IPS DF 4.7 (cell line): ENCODE results near the gene FAM20A.
"Not testable (repeated sequence)": the region's sequence is repeated elsewhere in the genome, so short reads cannot be mapped to it uniquely, and the experiment has no call there.

Source experiments
- DNase-seq: peaks from one replicate; pipeline ENCODE4 v3.0.0-alpha.2; 2013; ENCODE audit warnings: low spot score; ENCODE audit errors: extremely low read depth

The FAM20A gene

GRCh38 chr17:68589086-68589485 lies 12.1 kb downstream of the FAM20A start:
- no peak for DNase-seq

- DNase-seq, result no peak
Measured at GRCh38 chr17:68588362-68588761, 12.8 kb downstream of the FAM20A start.

GRCh38 chr17:68587847-68588246 lies 13.3 kb downstream of the FAM20A start:
- no peak for DNase-seq

GRCh38 chr17:68587026-68587425 lies 14.1 kb downstream of the FAM20A start:
- no peak for DNase-seq

- no peak for DNase-seq
Measured at GRCh38 chr17:68585643-68586042, 15.5 kb downstream of the FAM20A start.

- DNase-seq, result no peak
Measured at GRCh38 chr17:68584581-68585303, 16.4 kb downstream of the FAM20A start.

GRCh38 chr17:68582867-68583266 lies 18.3 kb downstream of the FAM20A start:
- DNase-seq, result not testable (repeated sequence)

GRCh38 chr17:68581863-68582645 lies 19.1 kb downstream of the FAM20A start:
- DNase-seq, result no peak

- no peak for DNase-seq
Measured at GRCh38 chr17:68580236-68580770, 20.9 kb downstream of the FAM20A start.

GRCh38 chr17:68579194-68579927 lies 21.8 kb downstream of the FAM20A start:
- no peak for DNase-seq

GRCh38 chr17:68578236-68578635 lies 22.9 kb downstream of the FAM20A start:
- DNase-seq, result no peak

GRCh38 chr17:68577497-68577821 lies 23.7 kb downstream of the FAM20A start:
- DNase-seq, result no peak

GRCh38 chr17:68576811-68577496 lies 24.2 kb downstream of the FAM20A start:
- no peak for DNase-seq

- no peak for DNase-seq
Measured at GRCh38 chr17:68576137-68576536, 25.0 kb downstream of the FAM20A start.

GRCh38 chr17:68573338-68573737 lies 27.8 kb downstream of the FAM20A start:
- no peak for DNase-seq

GRCh38 chr17:68572138-68572842 lies 28.9 kb downstream of the FAM20A start:
- no peak for DNase-seq

- DNase-seq, result no peak
Measured at GRCh38 chr17:68570526-68570925, 30.6 kb downstream of the FAM20A start.

- DNase-seq, result no peak
Measured at GRCh38 chr17:68569346-68569745, 31.8 kb downstream of the FAM20A start.

- DNase-seq, result no peak
Measured at GRCh38 chr17:68568581-68568980, 32.6 kb downstream of the FAM20A start.

- DNase-seq, result no peak
Measured at GRCh38 chr17:68567581-68567980, 33.6 kb downstream of the FAM20A start.

- no peak for DNase-seq
Measured at GRCh38 chr17:68567035-68567434, 34.1 kb downstream of the FAM20A start.
